HL-60/S4 (cell line): ENCODE data around the gene GOLGA8J.
"Not testable (repeated sequence)": the region's sequence is repeated elsewhere in the genome, so short reads cannot be mapped to it uniquely, and the experiment has no call there.

Experiments used
- in situ Hi-C: fragments of 300-500 bp; cut with MboI; formaldehyde crosslinking; loops from 2 replicates; pipeline ENCODE4 v1.14.3; 2022; ENCODE audit warnings: low sequenced_read_pairs

GOLGA8J gene, protein sequence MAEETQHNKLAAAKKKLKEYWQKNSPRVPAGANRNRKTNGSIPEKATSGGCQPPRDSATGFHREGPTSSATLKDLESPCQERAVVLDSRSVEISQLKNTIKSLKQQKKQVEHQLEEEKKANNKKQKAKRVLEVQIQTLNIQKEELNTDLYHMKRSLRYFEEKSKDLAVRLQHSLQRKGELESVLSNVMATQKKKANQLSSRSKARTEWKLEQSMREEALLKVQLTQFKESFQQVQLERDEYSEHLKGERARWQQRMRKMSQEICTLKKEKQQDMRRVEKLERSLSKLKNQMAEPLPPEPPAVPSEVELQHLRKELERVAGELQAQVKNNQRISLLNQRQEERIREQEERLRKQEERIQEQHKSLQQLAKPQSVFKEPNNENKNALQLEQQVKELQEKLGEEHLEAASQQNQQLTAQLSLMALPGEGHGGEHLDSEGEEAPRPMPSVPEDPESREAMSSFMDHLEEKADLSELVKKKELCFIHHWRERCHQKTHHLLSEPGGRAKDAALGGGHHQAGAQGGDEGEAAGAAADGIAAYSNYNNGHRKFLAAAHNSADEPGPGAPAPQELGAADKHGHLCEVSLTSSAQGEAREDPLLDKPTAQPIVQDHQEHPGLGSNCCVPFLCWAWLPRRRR

DNA sequence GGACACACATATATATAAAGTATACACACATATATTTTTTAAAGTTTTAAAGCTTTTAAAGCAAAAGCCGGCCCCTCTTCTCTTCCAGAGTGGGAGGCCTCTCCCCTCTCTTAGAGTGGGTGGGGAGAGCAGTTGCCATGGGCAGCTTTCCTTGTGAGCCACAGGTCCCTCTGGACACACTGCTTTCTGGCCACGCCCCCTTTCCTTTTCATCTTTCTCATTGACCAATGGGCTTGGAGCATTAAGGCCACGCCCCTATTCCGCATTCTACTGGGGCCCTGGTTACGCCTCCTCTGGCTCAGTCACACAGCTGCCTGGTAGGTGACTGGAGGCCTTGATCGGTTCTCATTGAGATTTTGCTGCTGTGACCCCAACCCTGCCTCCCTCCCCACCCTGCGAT, at the start of gene GOLGA8J:
Gene GOLGA8J (plus strand): TSS at position 301 of the 400 bp plus-strand sequence. CDS start 98 bp downstream, at position 399.
- in situ Hi-C loops = not testable (repeated sequence)

DNA sequence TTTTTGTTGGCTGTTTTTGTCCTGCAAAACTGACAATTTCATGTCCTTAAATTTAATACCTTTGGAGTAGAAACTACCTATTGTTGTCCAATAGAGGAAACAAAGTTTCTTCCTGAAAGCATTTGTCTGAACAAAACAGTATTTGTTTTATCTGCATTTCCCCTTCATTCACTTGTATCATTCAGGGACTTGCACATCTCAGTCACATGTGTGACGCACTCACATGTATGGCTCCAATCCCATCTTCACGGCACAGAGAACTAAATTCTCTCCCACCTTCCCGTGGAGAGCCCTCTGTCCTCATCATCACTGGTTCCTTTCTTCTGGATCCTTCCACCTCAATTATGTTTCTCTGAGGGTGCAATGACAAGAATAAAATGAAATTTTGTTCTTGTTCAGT, 49.5 kb upstream of the GOLGA8J start:
- in situ Hi-C loops = no loop called here

DNA sequence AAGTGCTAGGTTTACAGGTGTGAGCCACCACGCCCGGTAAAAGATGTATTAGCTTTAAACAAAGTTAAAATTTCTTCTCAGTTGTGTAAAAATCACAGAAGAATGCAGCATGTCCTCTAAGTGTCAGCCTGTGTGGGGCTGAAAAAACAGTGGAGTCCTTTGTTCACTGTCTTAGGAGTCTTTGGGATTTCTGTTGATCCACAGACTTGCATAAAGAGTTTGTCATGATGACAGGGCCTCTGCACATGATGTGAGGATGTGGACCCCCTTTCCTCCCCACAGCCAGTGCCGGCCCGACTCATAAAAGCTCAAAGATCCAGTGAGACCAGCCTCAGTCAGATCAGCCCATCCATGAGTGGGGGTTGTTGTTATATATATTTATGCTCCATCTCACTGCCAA, 49.0 kb upstream of the GOLGA8J start:
- in situ Hi-C loops = no loop called here

DNA sequence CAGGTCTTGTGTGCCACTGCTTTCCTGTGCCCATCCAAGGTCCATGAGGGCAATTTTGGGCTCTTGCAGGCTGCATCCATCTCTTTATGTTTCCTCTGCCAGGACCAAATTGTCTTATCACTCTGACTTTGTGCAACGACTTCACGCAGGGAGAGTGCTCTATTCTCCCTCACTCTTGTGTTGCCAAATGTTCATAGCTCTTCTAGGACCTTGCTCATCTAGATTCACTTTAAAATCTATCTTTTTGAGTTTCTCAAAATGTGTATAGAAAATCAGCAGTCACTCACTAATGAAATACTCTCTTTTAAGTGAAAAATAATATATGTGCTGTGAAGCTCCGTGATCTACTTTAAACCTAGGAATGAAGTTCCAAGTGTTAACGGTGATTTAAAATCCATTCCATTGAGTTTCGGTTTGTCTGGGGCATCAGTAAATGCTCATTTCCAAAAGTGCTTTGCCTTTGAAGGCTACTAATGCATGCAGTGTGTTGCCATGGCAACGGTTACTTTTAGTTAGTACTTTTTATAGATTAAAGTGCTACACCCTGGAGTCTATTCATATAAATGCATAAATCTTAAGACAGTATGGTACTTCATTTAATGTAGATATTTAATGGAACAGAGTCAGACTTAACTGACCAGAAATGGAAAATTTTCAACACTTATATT, 46.6 kb upstream of the GOLGA8J start:
- in situ Hi-C loops = no loop called here

DNA sequence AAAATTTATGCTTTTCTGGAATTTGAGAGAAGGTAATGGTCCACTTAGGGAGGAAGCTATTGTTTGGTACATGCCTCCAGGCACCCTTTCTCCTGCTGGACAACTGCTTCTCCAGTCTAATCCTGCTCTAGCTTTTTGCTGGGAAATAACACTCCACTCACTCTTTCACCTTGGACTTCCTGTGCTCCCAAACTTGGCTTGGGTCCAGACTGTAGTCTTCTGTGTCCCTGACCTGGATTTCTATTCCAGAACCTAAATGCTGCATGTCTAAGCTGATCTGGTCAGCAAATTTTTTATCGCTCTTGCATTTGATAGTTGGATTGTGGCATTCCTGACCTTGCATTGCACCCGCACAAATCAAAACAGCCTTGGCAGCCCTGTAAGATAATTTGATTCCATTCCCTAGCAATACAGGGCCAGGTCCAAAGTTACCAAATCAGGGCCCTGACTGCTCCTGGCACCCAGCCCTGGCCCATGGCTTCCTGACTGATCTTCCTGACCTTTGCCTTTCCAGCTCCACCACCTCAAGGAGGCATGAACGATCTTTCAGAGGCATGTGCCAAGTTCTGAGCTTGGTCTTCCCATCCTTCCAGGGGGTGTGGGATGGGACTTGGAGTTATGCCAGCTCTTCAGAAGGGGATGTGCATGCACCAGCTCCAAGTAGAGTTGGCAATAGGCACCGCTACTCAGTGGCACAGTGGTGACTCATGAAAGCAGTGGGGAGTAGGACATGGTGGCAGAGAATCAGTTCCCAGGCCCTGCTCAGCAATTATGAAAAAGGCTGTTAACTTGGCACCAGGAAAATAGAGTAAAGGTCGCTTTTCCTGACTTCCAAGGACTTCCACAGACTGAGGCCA, 43.9 kb upstream of the GOLGA8J start:
- in situ Hi-C loops = no loop called here

DNA sequence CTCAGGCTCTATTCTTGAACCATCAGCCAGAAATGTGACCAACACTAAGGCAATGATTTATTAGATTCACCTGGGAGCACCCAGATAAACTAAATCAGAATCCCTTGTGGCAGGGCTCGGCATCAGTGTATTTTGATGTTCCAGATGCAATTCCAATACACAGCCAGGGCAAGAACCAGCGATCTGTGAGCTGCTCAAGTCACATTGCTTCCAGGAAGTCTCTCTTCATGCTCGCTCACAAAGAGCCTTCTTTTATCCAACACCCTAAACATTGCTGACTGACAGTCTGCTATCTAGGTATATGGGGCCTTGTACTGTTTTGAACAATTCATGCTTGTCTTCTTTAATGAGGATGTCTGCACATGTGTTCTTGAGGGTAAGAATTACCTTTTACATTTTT, 40.9 kb upstream of the GOLGA8J start:
- in situ Hi-C loops = no loop called here

DNA sequence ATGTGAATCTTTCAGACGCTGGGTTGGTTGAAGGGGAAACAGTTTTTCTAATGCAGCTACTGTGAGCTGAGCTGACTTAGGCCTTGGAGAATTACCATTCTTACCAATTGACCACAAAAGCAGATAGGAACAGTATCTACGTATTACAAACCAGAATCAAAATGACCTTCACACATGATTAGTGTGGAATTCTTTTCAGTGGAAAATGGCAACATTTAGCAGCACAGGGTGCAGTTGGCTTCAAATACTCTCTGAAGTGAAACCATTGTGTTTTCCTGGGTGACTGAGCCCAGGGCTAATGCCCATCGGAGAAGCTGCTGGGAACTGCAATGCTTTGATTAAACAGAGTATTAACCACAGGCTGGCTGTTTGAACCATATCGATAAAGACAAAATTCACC, 40.2 kb upstream of the GOLGA8J start:
- in situ Hi-C loops = no loop called here

DNA sequence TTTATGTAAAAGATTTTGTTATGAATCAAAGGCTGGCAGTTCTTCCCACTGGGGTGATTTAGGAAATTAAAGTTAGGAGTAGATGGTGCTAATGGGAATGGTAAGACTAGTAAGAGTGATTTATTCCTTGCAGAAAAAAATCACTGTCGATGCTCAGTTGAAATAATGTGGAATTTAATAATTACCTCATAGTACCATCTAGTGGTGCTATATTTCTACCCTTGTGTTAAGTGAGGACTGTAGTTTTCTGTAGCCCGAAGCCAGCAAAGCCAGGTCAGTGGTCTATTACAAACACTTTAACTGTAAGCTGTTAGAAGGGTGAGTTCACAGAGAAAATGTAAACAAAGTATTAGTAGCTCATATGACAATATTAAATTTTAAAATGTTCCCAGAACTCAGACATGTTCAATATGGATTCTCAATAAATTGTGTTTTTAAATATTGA, 39.5 kb upstream of the GOLGA8J start:
- in situ Hi-C loops = no loop called here

DNA sequence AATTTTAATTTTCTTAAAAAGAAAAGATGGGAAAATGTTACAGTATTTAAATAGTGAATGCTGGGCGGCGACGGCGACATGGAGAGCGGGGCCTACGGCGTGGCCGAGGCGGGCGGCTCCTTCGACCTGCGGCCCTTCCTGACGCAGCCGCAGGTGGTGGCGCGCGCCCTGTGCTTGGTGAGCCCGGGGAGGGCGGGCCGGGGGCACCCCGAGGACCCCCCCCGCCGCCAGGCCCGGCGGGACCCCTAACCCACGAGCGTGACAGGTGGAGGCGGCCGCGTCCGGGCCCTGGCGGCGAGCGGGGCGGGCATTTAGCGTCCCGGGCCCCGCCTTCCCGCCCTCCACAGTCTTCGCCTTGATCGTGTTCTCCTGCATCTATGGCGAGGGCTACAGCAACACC, 38.4 kb upstream of the GOLGA8J start:
- in situ Hi-C loops = no loop called here

DNA sequence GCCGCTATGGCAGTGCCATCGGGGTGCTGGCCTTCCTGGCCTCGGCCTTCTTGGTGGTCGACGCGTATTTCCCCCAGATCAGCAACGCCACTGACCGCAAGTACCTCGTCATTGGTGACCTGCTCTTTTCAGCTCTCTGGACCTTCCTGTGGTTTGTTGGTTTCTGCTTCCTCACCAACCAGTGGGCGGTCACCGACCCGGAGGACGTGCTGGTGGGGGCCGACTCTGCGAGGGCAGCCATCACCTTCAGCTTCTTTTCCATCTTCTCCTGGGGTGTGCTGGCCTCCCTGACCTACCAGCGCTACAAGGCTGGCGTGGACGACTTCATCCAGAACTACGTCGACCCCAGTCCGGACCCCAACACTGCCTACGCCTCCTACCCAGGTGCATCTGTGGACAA, 37.9 kb upstream of the GOLGA8J start:
- in situ Hi-C loops = not testable (repeated sequence)

DNA sequence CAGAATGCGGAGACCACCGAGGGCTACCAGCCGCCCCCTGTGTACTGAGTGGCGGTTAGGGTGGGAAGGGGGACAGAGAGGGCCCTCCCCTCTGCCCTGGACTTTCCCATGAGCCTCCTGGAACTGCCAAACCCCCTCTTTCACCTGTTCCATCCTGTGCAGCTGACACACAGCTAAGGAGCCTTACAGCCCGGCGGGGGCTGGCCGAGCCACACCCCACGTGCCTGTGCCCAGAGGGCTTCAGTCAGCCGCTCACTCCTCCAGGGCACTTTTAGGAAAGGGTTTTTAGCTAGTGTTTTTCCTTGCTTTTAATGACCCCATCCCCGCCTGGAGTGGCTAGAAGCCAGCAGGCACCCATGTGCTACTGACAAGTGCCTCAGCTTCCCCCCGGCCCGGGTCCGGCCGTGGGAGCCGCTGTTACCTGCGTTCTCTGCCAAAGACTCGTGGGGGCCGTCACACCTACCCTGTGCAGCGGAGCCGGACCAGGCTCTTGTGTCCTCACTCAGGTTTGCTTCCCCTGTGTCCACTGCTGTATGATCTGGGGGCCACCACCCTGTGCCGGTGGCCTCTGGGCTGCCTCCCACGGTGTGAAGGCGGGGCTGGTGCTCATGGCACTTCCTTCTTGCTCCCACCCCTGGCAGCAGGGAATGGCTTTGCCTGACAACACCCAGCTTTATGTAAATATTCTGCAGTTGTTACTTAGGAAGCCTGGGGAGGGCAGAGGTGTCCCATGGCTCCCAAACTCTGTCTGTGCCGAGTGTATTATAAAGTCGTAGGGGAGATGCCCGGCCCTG, 37.3 kb upstream of the GOLGA8J start:
- in situ Hi-C loops = not testable (repeated sequence)

DNA sequence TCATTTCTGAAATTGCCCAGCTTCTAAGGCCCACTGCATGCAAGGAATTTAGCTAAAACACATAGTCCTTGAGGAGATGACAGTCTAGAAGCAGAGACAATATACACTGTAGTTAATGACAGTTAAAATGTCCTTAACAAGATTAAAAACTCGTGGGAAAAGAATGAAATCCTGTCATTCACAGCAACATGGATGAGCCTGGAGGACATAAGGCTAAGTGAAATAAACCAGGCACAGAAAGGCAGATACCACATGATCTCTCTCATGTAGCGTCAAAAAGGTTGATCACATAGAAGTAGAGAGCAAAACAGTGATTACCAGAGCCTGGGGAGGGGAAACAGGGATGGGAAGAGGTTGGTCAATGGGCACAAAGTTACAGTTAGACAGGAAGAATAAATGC, 36.3 kb upstream of the GOLGA8J start:
- in situ Hi-C loops = no loop called here

DNA sequence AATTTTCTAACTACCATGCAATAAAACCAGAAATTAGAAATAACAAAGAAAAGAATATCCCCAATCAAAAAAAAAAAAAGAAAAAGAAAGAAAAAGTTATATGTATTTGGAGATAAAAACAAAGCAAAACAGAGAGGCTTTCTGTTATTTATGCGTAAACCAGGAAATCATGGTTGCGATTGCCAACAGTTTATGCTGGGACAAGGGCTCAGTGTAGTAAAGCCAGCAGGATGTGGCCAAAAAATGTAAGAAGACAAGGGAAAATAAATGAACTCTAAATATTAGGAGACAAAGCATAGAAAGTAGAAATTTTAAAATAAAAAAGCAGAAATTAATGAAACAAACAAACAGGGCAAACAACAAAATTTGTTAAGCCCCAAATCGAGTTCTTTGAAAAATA, 27.2 kb upstream of the GOLGA8J start:
- in situ Hi-C loops = no loop called here

DNA sequence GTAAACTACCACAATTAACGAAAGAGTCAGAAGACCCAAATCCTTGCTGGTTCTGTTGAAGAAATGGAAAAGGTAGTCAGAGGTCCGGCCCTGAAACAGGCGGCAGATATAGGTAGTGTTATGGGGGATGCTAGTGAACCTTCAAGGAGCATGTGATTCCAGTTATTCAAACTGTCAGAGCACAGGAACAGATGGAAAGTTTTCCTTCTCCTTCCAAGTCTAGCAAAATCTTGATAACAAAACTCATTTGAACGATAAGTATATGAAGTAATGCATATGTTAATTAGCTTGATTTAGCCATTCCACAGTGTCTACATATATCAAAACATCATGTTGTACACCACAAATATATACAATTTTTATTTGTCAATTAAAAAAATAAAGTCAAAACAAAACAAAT, 26.6 kb upstream of the GOLGA8J start:
- in situ Hi-C loops = no loop called here

DNA sequence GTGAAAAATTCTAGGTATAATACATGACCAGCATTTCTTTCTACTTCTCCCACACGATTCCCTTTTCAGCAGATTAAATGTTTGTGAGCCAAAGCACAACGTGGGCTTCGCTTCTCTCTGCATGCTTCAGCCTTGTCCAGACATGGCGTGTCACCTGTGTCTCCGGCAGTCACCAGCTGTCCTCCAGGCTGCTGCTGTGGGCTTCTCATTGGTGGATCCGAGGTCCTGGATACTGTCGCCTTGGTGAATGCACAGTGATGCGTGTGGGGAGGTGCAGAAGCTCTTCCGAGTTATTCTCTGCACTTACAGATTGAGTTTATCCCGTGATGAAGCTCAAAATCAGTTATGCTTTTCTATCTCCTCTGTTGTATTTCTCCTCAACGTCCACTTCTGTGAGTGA, 23.0 kb upstream of the GOLGA8J start:
- in situ Hi-C loops = no loop called here

DNA sequence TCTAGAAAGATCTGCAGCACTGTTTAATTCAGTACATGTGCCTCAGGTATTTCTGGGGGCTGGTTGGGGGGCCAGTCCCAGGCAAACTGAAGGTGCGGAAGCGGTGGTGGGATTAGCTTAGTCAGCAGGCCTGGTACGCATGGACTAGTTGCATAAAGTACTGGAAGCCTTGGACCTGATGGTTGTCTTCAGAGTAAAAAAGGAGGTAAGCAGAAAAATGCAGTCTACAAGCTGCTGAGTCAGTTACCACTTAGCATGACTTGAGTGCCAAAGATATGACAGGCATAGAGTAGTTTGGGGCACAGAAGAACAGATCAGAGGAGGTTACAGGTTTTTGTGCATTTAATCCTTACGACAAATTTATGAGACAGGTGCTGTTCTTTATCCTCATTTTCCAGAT, 19.9 kb upstream of the GOLGA8J start:
- in situ Hi-C loops = no loop called here

DNA sequence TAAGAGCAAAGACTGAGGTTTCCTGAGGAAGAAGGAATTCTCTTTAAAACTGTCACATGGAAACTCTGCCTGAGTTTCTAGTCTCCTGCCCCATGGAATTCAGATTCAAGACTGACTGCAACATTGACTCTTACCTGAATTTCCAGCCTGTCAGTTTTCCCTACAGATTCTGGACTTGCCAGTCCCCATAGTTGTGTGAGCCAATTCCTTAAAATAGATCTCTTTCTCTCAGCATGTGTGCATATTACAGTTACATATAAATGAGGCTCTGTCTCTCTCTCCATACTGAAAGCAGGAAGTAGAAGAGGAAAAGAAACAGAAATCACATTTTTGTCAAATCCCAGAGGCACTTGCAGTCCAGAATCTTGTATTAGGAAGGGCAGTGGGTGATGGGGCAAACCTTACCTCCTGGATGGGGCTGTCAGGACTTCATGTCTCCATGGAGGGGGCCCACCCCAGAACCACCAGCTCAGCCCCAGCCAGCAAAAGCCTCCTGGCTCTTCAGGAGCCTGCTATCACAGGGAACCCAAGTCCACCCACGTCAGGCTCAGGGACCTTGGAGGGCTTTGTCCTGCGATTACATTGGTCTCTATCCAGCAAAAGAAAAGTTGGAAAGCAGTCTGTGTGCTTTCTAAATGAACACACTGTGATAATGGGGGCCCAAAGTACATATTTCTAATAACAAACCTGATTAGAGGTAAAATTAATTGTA, 18.8 kb upstream of the GOLGA8J start:
- in situ Hi-C loops = no loop called here

DNA sequence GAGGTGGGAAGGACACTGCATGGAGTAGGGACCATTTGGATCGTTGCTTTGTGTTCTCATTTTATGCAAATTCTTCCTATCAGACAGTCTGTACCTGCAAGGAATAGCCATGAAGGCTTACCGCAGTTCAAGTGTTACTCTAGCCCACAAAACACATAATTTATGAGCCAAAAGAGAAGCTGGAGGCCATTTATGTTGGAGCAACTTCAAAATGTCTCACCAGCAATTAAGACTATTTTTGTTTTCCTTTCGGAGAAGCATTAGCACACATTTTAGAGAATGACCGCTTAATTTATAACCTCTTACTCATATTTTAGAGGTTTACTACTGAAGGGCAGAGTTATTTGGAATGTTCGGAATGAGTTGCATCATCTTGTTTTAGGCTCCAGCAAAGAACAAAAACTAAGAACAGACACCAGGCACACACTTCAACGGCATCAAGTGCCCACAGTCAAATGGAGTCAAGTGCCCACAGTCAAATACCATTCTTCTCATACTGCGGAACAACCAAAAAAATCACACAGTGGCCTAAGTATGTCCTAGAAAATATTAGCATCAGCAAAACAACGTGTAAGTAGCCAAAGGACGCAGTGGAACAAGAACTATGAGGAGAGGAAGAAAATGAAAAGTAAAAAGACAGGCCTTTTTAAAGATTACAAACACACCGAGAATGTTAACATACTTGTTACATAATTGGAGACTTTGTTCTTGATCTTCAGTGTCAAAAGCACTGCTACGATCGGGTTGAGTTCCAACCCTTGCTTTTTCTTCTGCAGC, 17.5 kb upstream of the GOLGA8J start:
- in situ Hi-C loops = no loop called here

DNA sequence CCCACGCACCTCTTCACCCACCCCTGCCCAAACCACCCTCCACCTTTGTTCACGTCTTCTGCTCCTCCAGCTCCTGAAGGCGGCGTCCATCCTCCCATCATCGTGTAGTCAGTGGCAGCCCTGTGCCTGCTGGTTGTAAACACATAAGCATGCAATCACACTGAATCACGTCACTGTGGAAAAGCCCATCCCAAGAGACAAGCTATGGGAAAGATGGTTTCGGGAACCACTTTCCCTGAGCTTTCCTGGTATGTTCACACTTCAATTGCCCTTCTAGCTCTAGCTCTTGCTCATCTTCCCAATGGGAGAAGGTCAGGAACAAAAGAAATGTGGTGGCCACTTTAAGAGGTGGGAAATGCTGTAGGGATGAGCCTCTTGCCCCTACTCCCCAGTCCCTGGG, 14.4 kb upstream of the GOLGA8J start:
- in situ Hi-C loops = no loop called here
